Astrocyte of the cerebellum (primary cell): Measurements from ENCODE around the gene EPM2A.

Experiments used
- DNase-seq: peaks from one replicate; pipeline ENCODE4 v3.0.0-alpha.2; 2011; ENCODE audit warnings: low read depth
- H3K4me3 ChIP-seq: 2 replicates; pipeline ENCODE4 v1.5.1; 2011; ENCODE audit warnings: mild to moderate bottlenecking, low read depth, low read length, moderate library complexity
- CTCF ChIP-seq: IDR thresholded peaks from 2 replicates; pipeline ENCODE4 v1.5.1; 2012; ENCODE audit warnings: low read length, low read depth, moderate library complexity, mild to moderate bottlenecking; ENCODE audit errors: missing control alignments
- in situ Hi-C: cut with HindIII; loops from 2 replicates; pipeline ENCODE4 v1.10.0; 2017; ENCODE audit warnings: low sequenced_read_pairs

EPM2A gene

GRCh38 chr6:145669627-145670034, 65.7 kb downstream of the EPM2A start:
- in situ Hi-C loops = no loop called here
- no peak for TF ChIP-seq CTCF
- H3K4me3 ChIP-seq = no peak overlapping the region
- DNase-seq = peak; percentile 28

GRCh38 chr6:145668844-145669243, 66.5 kb downstream of the EPM2A start:
- no peak for TF ChIP-seq CTCF
- no peak for DNase-seq
- in situ Hi-C loops = no loop called here
- no peak overlapping the region for H3K4me3 ChIP-seq

- in situ Hi-C loops = no loop called here
- DNase-seq = no peak
- TF ChIP-seq CTCF = no peak
- H3K4me3 ChIP-seq = no peak overlapping the region
Observed at GRCh38 chr6:145660676-145661075, 74.6 kb downstream of the EPM2A start.

GRCh38 chr6:145656128-145656527, 79.2 kb downstream of the EPM2A start:
- no peak for DNase-seq
- no peak overlapping the region for H3K4me3 ChIP-seq
- TF ChIP-seq CTCF = no peak
- in situ Hi-C loops = no loop called here

GRCh38 chr6:145652572-145652971, 82.7 kb downstream of the EPM2A start:
- DNase-seq = no peak
- in situ Hi-C loops = no loop called here
- no peak for TF ChIP-seq CTCF
- H3K4me3 ChIP-seq = no peak overlapping the region

GRCh38 chr6:145651988-145652387, 83.3 kb downstream of the EPM2A start:
- TF ChIP-seq CTCF = no peak
- in situ Hi-C loops = no loop called here
- H3K4me3 ChIP-seq = no peak overlapping the region
- no peak for DNase-seq

- no peak for TF ChIP-seq CTCF
- DNase-seq = no peak
- in situ Hi-C loops = no loop called here
- no peak overlapping the region for H3K4me3 ChIP-seq
Observed at GRCh38 chr6:145648149-145648548, 87.2 kb downstream of the EPM2A start.
